GM10847 (cell line): ENCODE data around the gene CAMK2A.

ENCODE experiments used
- POLR2A ChIP-seq: IDR thresholded peaks from 2 replicates; pipeline ENCODE4 v1.6.1; 2011; ENCODE audit not compliant: insufficient read length; ENCODE audit errors: extremely low read depth

CAMK2A gene

GRCh38 chr5:150279330-150280020 is 10.1 kb downstream of the CAMK2A start:
- no peak for TF ChIP-seq POLR2A

DNA sequence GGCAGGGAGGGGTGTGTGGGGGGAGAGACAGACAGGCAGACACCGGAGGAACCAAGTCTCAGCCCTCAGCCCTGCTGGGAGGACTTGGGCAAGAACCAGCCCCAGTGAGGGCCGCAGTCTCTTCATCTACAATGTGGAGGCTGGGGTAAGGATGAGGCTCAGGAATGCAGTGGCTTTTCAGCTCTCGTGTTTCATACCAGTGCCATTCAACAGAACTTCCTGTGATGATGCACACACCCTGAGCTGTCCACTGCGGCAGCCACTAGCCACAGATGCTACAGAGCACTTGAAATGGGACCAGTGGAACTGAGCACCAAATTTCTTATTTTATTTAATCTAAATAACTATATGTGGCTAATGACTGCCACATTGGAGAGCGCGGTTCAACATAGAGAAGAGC is 10.7 kb downstream of the CAMK2A start:
- TF ChIP-seq POLR2A: no peak

DNA sequence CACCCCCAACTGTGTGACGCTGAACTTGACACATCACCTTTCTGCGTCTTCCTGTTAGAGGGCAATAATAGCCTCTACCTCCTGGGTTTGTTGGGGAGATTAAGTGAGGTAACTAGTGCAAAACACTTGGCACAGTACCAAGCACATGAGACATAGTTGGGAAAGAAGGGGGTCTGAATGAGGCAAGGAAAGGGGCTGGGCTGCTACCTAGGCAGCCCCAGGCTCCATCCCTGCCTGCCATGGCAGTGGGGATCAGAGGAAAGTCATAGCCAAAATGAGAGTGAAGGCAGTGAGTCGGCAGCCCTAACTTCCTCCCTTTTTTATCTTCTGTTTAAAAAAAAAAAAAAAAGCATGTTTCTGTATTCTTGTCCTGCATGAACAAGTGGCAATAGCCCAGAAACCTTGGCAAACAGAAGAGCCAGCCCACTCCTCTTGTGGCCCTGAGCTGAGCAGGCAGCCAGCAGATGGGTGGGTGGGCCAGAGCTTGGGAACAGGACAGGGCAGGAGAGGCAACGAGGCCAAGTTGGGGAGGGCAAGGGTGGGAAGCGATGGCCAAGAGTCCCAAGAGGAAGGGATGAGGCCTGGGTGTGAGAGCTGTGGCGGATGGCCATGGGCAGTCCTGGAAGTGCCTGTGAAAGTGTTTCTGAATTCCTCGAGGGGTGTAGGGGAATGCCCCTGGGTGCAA is 11.4 kb downstream of the CAMK2A start:
- no peak for TF ChIP-seq POLR2A

DNA sequence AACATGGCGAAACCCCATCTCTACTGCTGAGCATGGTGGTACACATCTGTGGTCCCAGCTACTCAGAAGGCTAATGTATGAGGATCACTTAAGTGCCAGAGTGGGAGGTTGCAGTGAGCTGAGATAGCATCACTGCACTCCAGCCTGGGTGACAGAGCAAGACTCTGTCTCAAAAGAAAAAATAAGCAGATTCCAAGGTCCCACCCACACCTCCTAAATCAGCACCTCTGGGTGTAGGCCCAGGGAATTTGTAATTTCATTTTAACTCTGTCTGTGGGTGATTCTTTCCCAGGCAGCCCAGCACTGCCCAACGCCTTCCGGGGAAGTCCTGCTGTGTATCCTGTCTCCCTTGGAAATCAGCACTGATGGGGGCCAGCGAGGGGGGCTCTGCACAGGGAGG is 12.5 kb downstream of the CAMK2A start:
- TF ChIP-seq POLR2A: no peak

DNA sequence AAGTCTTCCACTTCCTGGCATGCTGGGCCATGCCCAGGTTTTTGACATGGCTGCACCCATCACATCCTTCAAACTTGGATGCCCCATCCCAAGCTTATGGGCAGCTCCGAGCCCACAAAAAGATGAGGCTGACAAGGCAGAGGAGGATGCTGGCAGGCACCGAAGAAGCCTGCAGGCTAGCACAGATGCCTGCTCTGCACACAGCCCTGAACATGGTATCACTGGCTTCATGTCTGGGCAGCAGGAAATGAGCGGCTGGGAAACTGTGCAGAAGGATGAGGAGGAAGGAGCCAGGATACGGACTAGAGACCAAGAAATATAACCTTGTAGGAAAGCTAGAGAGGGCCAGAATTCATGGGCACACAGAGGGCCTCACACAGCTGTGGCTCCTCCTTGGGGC is 14.8 kb downstream of the CAMK2A start:
- no peak for TF ChIP-seq POLR2A

DNA sequence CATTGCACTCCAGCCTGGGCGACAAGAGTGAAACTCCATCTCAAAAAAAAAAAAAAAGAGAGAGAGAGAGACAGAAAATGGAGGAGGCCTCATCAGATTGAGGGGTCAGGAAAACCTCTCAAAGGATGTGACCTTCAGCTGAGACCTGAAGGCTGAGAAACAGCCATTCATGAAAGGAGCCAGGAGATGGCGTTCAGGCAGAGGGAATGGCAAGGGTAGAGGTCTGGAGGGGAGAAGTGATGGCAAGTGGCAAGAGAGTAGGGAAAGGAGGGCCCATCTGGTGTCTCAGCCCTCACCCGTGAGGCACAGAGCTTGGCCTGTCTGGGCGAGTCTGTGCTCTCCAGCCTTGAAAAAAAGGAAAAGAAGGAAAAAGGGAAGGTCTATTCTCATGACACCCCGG is 17.0 kb downstream of the CAMK2A start:
- TF ChIP-seq POLR2A: no peak

DNA sequence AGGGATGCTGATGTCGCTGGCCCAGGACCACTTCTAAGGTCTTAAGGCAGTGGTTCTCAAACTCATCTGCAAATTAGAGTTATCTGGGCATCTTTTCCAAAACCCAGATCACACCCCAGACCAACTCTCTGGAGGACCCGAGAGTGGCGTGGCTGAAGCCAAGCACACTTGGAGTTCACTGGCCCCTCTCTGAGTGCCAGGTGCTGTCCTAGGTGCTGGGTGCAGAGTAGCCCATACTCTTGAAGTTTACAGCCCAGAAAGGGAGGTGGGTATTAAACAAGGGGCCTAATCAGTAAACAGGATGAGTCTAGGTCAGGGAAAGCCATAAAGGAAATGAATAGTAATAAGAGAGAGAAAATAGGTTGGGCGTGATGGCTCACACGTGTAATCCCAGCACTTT is 17.6 kb downstream of the CAMK2A start:
- no peak for TF ChIP-seq POLR2A

GRCh38 chr5:150271296-150271692 is 18.3 kb downstream of the CAMK2A start:
- TF ChIP-seq POLR2A: no peak

- no peak for TF ChIP-seq POLR2A
Observed at GRCh38 chr5:150270541-150271295, 18.9 kb downstream of the CAMK2A start.

GRCh38 chr5:150266871-150267291 is 22.7 kb downstream of the CAMK2A start:
- no peak for TF ChIP-seq POLR2A

- TF ChIP-seq POLR2A: no peak
Observed at GRCh38 chr5:150265870-150266383, 23.6 kb downstream of the CAMK2A start.

GRCh38 chr5:150264667-150265603 is 24.6 kb downstream of the CAMK2A start:
- no peak for TF ChIP-seq POLR2A

DNA sequence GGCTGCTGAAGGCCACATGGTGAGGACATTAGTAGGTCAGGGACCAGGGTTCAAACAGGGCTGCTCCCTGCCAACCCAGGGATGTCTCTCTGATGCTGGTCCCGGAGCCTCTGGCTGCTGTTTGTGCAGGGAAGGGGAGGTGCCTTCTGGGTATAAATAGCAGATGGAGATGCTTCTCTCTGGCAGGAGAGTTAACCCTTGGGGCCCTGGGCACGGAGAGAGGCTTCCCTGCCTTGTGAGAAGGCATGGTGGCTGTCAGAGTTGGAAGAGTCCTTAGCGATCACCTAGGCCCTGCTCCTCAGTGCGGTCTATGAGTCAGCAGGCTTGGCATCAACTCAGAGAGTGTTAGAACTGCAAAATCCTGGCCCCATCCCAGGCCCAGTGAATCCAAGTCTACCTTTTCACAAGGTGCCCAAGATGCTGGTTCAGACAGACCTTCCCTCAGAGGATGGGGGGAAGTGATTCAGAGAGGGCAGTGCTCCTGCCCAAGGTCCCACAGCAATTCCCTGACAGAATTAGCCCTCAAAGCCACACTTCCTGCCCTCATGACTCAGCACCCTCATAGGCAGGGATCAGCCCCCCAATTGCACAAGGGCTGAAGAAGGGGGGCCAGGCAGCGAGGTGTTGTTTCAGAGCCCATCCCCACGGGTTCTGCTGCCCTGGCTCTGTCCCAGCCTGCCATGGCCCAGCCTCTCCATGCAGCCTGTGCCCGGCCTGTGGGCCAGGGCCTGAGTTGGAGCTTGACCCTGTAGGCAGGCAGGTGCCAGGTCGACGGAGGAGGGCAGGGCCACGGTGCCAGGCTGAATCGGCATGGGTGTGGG is 25.6 kb downstream of the CAMK2A start:
- TF ChIP-seq POLR2A: no peak

DNA sequence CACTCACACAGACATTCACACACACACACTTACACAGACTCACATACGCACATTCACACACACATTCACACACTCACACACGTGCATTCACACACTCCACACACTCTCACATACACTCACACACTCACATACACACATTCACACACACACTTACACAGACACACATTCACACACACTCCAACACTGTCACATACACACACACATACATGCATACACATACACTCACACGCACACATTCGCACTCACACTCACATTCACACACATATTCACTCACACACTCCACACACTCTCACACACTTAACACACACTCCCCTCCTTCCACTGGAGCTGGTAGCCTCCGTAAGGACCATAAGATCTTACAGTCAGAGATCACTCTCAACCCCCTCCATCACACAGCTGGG is 26.2 kb downstream of the CAMK2A start:
- no peak for TF ChIP-seq POLR2A

DNA sequence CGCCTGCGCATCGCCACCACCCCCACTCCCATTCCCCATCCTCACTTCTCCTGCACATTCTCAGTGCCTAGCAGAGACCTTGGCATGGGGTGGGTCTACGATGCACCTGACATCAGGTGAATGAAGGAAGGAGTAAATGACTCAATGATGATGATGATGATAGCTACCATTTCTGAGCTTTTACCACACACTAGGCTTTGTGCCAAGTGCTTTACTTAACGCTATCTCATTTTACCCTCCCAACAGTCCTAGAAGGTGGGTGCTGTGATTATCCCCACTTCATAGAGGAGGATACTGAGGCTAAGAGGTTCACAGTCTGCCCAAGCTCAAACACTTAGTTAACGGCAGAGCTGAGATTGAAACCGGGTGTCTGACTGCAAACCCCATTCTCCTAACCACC is 27.1 kb downstream of the CAMK2A start:
- TF ChIP-seq POLR2A: no peak

DNA sequence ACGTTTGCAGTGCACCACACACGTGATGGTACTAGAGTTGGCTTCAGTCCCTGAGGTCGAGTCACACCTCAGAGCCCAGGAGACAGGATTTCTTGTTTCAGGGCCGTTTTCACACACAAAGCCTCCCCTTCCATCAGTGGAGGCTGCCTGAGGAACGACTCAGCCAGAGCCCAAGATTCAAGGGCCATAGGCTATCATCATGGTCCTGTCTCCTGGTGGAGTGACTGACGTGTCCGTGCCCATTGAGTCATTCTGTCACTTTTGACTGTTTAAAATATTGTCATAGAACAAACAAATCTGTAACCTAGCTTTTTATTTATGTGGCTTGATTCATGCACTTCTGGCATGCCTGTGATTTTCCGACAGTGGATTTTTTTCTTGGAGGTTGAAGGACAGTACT is 28.3 kb downstream of the CAMK2A start:
- TF ChIP-seq POLR2A: no peak
